Stimulated activated CD4-positive, alpha-beta T cell treated with anti-CD3 and anti-CD28 coated beads, TNF-alpha, amount 100 ng/mL, for 24 hours (primary cell): Measurements from ENCODE around the gene CCL24.
"Not testable (repeated sequence)": the region's sequence is repeated elsewhere in the genome, so short reads cannot be mapped to it uniquely, and the experiment has no call there.

Experiments used
- DNase-seq, 3 experiments: peaks; one replicate each; pipeline ENCODE4 v3.0.0-alpha.2; 2020; ENCODE audit warnings: low read depth in 3 of 3

The CCL24 gene

DNA sequence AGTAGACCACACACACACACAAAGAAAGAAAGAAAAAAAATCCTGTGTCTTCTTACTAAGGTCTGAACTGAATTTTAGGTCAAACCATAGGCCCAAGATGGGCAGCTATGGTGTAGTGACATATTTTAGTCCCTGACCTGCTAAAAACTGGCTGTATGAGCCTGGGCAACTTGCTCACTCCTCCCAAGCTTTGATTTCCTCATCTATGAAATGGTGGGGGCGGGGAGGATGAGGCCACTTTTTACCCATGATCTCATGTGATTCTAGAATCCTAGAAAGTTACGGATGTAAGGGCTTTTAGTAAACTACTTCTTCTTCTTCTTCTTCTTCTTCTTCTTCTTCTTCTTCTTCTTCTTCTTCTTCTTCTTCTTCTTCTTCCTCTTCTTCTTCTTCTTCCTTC lies 6.1 kb upstream of the CCL24 start:
- DNase-seq: no peak

DNA sequence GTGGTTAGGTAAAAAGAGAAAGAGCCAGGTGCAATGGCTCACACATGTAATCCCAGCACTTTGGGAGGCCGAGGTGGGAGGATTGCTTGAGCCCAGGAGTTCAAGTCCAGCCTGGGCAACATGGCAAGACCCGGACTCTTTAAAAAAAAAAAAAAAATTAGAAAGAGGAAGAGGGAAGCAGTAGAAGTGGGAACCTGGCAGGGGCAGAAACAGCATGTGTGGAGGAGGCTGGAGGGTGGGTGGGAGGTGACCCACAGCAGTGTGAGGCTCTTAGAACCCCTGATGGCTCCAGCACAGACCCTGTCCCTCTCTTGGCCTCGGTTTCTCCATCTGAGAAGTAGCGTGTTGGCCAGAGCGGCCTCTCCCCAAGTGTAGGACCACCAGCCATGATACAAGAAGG lies 4.9 kb upstream of the CCL24 start:
- DNase-seq: no peak

DNA sequence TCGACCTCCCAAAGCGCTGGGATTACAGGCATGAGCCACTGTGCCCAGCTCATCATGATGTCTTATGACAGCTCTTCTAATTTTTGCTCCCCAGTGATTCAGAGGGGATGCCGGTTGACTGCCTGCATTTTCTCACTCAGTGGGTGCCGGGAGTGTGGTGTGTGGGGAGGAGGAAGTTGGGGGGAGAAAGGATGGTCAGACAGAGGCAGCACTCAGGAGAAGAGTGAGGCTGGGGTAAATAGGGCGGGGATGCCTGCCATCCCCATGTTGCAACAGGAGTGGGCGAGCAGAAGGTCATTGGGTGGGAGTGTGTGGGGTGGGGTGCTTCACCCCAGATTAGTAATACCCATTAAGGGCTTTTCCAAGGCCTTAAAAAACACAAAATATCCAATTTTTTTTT lies 3.5 kb upstream of the CCL24 start:
- DNase-seq: no peak

DNA sequence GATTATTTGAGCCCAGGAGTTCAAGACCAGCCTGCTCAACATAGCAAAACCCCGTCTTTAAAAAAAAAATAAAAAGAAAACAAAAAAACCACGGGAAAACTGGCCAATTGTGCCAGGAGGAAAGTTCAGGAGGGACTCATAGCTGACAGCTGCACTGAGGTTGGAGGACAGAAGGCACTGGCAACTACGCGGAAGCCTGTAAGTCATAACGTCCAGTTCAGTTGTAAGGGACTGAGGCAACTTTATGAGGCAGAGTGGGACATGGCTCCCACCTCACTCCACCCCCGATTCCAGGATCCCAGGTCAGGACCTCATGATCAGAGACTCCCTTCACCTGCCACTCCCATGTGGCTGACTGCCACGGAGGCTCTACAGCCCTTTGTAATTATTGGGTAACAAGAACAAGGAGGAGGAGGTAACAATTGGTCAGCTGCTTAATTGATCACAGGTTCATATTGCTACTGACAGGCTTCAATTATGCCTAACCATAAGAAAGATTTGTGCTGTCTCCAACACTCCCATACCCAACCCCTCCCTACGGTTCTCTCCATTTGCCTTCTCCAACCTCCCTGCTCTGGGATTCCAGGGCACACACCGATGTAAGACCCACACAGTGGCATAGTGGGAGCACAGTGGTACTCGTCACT lies 1.9 kb upstream of the CCL24 start:
- no peak for DNase-seq

DNA sequence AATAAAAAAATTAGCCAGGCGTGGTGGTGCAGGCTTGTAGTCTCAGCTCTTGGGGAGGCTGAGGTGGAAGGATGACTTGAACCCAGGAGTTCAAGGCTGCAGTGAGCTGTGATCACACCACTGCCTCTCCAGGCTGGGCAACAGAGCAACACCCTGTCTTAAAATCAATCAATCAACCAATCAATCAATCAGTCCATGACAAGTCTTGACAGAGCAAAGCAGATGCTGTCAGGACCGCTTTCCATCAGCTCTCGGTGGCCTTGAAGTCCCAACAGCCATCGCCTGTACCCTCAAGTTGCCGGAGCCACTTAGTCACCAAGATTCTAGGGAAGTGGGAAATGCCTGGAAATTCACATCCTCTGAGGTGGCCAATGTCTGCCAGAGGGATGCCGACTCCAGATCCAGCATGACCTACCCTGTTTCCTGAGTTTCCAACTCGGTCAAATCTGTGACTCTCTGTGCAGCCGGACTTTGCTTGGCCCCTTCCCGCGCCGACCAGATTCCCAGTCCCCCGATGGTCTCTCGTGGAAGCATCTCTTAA lies 871 bp upstream of the CCL24 start:
- no peak for DNase-seq

DNA sequence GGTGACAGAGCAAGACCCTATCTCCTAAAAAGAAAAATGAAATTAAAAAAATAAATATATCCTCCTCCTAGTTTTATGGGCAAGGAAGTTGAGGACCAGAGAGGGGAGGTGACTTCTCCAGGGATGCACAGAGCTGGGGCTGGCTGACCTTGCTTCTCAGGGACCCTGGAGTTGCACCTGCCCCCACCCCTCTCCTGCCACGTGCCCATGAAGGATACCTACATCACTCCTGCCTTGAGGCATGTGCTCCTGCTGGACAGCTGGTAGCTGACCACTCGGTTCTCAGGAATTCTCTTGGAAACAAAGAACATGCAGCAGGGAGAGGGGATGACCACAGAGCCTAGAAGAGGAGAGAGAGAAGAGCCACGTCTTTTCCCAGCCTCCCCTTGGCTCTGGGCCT lies 522 bp downstream of the CCL24 start:
- DNase-seq: no peak

DNA sequence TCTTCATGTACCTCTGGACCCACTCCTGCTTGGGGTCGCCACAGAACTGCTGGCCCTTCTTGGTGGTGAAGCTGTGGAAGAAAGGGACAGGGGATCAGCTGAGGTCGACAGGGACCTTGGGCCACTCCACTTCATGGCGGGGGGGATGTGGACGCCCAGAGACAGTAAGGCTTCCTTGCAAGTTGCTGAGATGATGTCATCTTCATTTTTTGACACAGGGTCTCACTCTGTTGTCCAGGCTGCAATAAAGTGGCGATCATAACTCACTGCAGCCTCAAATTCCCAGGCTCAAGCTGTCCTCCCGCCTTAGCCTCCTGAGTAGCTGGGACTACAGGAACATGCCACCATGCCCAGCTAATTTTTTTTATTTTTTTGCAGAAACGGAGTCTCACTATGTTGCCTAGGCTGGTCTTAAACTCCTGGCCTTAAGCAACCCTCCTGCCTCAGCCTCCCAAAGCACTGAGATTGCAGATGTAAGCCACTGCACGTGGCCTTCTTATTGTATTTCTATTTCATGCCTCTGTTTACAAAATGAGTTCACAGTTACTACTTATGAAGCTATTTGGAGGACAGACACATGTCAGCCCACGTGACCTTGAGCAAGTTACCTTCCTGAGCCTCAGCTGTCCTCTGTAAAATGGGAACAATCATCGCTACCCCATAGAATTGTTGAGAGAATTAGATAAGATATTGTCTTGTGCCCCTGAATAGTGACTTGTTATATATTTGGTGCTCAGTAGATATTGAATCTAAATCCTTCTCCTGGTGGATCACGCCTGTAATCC lies 1.5 kb downstream of the CCL24 start:
- DNase-seq: no peak

DNA sequence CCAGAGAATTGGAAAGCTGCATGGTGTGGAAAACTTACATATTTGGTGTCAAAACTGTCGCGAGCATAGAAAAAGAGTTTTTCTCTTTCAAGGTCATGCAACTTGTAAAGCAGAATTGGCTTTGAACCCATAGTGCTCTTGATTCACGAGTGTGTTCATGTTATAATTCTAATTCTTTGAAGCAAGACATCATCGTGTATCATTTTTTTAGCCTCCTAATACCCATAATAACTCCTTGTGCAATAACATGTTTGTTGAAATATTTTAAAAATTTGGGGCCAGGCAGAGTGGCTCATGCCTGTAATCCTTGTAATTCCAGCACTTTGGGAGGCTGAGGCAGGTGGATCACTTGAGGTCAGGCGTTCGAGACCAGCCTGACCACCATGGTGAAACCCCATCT lies 4.2 kb downstream of the CCL24 start:
- DNase-seq: no peak

DNA sequence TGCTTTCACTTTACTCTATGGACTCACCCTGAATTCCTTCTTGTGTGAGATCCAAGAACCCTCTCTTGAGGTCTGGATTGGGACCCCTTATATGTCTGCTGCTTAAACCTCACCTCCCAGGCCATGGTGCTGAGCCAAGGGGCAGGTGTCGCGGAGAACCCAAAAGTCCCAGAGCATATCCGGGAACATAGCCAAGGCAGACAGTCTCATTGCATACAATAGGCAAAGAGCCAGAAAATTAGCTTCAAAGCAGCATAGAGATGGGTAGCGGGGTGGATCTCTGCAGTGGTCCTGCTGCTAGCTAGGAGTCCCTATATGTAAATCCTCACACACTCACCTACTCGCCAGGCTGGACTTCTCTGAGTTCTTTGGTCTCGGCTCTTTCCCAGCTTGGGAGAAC lies 5.5 kb downstream of the CCL24 start:
- DNase-seq: no peak

DNA sequence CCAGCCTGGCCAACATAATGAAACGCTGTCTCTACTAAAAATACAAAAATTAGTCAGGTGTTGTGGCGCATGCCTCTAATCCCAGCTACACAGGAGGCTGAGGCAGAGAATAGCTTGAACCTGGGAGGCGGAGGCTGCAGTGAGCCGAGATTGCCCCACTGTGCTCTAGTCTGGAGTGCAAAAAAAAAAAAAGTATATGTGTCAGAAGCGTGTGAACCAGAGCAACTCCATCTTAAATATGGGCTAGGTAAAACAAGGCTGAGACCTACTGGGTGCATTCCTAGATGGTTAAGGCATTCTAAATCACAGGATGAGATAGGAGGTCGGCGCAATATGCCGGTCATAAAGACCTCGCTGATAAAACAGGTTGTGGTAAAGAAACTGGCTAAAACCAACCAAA lies 6.2 kb downstream of the CCL24 start:
- no peak for DNase-seq

DNA sequence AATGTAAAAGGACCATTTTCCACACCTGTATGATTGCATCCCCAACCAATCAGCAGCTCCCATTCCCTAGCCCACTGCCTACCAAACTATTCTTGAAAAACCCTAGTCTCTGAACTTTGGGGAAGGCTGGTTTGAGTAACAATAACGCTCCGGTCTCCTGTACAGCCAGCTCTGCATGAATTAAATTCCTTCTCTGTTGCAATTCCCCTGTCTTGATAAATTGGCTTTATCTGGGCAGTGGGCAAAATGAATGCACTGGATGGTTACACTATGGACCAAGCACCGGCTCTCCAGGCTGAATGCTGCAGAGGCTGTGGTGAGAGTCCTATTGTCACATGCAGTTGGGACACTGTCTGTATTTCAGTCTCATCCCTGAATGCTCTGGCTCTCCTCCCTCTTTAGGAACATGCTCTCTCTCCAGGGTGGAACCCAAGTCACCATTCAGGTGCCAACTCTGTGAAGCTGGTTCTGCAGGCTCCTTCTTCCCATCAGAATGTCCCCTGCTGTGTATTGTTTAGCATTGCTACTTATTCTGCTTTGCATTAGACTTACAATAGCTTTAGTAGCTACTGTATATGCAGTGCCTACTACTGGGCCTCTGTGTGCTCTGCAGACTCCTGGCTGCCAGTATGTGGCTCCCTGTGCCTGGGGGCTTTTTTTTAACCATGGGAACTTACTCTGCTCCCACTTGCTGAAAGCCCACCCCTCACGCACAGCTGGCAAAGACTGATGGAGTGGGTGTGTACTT lies 6.9 kb downstream of the CCL24 start:
- DNase-seq: no peak

DNA sequence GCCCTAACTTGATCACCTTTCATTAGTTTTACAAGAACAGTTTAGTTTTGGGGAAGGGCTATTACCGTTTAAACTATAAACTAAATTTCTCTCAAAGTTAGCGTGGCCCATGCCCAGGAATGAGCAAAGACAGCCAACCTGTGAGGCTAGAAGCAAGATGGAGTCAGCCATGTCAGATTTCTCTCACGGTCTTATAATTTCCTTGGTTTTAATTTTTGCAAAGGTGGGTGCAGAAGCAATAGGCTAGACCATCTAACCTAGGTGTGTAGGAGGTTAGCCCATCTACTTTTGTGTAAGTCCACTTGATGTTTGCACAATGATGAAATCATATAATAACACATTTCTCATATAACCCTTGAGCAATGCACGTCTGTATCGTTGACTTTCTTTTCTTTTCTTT lies 8.9 kb downstream of the CCL24 start:
- DNase-seq: no peak

DNA sequence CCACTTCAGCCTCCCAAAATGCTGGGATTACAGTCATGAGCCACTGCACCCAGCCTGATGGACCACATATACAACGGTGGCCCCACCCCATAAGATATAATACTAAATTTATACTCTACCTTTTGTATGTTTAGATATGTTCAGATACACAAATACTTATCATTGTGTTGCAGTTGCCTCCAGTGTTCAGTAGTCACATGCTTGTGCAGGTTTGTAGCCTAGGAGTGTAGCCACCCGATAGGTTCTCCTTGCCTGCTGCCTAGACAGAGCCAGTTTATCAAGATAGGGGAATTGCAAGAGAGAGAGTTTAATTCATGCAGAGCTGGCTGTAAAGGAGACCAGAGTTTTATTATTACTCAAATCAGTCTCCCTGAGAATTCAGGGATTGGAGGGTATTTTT lies 9.6 kb downstream of the CCL24 start:
- DNase-seq: no peak

DNA sequence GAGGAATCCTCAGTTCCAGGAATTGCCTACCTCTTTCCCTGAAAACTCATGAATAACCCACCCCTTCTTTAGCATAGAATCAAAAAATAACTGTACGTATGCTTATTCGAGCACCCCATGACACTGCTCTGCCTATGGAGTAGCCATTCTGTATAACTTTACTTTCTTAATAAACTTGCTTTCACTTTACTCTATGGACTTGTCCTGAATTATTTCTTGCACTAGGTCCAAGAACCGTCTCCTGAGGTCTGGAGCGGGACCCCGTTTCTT lies 11.1 kb downstream of the CCL24 start:
- DNase-seq: no peak

DNA sequence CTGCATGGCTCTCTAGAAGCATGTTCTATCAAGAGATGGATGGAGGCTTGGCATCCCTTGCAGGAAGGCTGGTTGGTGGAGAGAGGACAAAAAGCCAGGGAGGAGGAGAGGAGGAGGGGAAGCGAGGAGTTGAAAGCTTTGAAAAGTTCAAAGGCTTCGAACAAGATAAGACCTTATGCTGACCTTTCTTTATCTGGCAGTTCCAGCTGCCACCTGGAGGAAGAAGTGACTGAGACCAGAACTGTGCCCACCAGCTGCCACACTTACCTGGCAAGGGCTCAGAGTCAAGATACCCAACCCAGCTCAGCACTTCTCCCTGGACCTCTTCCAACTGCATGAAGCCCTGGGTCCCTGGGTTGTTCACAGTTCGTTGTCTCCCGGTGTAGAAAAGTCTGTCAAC lies 14.8 kb downstream of the CCL24 start:
- no peak for DNase-seq

DNA sequence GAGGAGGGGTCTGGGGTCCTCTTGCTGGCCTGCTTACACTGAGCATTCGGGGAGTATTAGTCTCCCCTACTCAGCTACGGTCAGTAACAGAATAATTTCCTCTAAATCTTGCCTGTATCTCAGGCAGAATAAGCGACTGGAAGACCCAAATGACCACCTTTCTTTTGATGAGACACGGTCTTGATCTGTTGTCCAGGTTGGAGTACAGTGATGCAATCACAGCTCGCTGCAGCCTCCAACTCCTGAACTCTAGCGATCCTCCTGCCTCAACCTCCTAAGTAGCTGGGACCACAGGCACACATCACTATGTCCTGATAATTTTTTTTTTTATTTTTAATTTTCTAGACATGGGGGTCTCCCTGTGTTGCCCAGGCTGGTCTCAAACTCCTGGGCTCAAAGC lies 17.2 kb downstream of the CCL24 start:
- no peak for DNase-seq

DNA sequence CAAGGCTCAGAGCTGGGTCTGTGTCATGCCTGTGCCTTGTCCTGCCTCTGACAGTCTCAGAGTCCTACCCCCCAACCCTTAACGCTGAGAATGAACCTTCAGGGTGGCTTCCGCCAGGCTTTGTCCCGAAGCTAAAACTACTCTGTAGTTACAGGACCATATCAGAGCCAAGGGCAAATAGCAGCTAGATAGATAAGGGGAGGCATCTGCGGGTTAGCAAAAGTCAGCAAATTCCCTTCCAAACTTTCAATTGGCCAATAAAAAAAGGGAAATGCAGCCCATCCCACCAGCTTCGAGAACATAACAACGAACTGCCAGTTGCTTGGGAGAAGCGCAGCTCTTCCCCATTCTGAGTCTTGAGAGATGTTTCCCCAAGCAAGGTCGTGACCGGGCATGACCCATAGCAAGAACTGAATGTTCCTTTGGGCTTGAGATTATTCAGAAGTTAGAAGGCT lies 17.7 kb downstream of the CCL24 start:
- DNase-seq: no peak

DNA sequence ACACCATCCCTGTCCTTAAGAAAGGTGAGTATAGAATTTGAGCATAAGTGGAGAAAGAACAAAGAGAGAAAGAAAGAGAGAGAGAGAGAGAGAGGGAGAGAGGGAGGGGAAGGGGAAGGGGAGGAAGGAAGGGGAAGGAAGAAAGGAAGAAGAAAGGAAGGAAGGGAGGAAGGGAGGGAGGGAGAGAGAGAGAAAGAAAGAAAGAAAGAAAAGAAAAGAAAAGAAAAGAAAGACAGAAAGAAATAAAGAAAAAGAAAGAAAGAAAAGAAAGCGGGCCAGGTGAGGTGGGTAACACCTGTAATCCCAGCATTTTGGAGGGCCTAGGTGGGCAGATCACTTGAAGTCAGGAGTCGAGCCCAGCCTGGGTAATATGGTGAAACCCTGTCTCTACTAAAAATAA lies 19.9 kb downstream of the CCL24 start:
- DNase-seq: no peak

DNA sequence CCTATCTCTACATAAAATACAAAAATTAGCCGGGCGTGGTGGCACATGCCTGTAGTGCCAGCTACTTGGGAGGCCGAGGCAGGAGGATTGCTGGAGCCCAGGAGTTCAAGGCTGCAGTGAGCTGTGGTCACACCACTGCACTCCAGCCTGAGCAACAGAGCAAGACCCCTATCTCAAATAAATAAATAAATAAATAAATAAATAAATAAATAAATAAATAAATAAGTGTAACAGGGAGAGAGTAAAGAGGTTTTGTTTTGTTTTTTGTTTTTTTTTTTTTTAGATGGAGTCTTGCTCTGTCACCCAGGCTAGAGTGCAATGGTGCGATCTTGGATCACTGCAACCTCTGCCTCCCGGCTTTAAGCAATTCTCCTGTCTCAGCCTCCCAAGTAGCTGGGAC lies 21.0 kb downstream of the CCL24 start:
- DNase-seq: not testable (repeated sequence)

DNA sequence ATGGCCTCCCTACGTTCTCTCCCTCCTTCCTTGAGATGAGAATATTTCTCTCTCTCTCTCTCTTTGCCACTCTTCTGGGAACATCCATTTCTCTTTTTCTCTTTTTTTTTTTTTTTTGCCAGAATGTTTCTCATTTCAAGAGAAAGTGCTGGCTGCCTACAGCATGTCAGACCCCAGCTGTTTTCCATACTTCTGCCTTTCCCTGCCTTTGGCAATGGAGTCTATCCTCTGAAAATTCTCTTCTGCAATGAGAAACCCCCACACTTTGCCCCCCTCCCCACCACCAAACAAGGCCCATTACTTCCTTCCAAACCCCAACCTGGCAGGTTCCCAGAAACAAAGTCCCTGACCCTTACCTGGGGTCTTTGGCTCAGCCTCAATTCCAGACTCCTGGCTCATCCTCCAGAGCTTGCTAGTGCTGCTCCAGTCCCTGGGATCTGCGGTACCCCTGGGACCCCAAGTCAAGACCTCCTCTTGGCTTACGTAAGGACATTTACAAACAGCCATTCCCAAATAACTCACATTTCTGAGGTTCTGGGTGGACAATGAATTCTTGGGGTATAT lies 24.2 kb downstream of the CCL24 start:
- DNase-seq: no peak

DNA sequence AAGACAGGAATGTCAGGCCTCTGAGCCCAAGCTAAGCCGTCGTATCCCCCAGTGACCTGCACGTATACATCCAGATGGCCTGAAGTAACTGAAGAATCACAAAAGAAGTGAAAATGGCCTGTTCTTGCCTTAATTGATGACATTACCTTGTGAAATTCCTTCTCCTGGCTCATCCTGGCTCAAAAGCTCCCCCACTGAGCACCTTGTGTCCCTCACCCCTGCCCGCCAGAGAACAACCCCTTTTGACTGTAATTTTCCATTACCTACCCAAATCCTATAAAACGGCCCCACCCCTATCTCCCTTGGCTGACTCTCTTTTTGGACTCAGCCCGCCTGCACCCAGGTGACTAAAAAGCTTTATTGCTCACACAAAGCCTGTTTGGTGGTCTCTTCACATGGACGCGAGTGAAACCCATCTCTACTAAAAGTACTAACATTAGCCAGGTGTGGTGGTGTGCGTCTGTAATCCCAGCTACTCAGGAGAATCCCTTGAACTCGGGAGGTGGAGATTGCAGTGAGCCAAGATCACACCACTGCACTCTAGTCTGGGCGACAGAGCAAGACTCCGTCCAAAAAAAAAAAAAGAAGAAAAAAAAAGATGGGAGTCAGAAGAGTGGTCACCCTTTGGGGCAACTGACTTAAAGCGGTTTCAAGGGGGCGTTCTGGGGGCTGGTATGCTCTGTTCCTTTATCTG lies 25.3 kb downstream of the CCL24 start:
- not testable (repeated sequence) for DNase-seq

DNA sequence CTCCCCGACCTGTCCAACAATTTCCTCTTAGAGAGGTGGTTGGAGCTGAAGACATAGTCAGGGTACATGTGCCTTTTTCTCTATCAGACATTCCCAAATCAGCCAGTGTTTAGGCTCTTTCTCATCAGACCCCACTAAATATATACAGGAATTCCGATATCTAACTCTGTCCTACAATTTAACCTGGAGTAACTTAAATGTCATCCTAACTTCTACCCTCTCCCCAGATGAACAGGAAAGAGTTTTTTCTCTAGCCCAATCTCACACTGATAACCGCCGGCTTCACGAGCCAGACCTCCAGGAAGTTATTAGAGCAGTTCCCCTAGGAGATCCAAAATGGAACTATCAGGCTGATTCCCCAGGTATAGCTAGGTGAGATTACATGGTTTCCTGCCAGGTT lies 30.5 kb downstream of the CCL24 start:
- not testable (repeated sequence) for DNase-seq
